ENCODE measurements around the gene CSAD.

CSAD gene

GRCh38 chr12:53198486-53199110 is 17.9 kb upstream of the CSAD start:
- DNase-seq: no peak

- no peak for DNase-seq
Measured at GRCh38 chr12:53197011-53197640, 16.4 kb upstream of the CSAD start.

- DNase-seq: no peak
Measured at GRCh38 chr12:53196486-53196885, 15.8 kb upstream of the CSAD start.

- DNase-seq: no peak
Measured at GRCh38 chr12:53195516-53196420, 15.0 kb upstream of the CSAD start.

GRCh38 chr12:53194973-53195372 is 14.2 kb upstream of the CSAD start:
- no peak for DNase-seq

- DNase-seq: no peak
Measured at GRCh38 chr12:53193985-53194716, 13.4 kb upstream of the CSAD start.

- DNase-seq: no peak
Measured at GRCh38 chr12:53193040-53193439, 12.3 kb upstream of the CSAD start.

- DNase-seq: no peak
Measured at GRCh38 chr12:53192531-53193021, 11.9 kb upstream of the CSAD start.

GRCh38 chr12:53191885-53192530 is 11.3 kb upstream of the CSAD start:
- DNase-seq: no peak

GRCh38 chr12:53191096-53191884 is 10.6 kb upstream of the CSAD start:
- DNase-seq: no peak

- peak in 2 of 3 experiments; percentile 30 to 40 for DNase-seq
Measured at GRCh38 chr12:53190108-53190729, 9.5 kb upstream of the CSAD start.

- no peak for DNase-seq
Measured at GRCh38 chr12:53187145-53187899, 6.6 kb upstream of the CSAD start.

- no peak for DNase-seq
Measured at GRCh38 chr12:53186745-53187144, 6.0 kb upstream of the CSAD start.

- no peak for DNase-seq
Measured at GRCh38 chr12:53185582-53186153, 4.9 kb upstream of the CSAD start.

- no peak for DNase-seq
Measured at GRCh38 chr12:53184828-53185227, 4.1 kb upstream of the CSAD start.

- peak in 1 of 3 experiments; percentile 15 for DNase-seq
Measured at GRCh38 chr12:53182903-53183302, 2.2 kb upstream of the CSAD start.

GRCh38 chr12:53181935-53182334 is 1.2 kb upstream of the CSAD start:
- no peak for DNase-seq

- peak in 2 of 3 experiments; percentile 82 to 98 for DNase-seq
Measured at GRCh38 chr12:53180931-53181645, 363 bp upstream of the CSAD start.

GRCh38 chr12:53179687-53180219 is 972 bp downstream of the CSAD start:
- peak in 1 of 3 experiments; percentile 70 for DNase-seq

All from NCI-H1417 (cell line).